Mesenchymal stem cell (in vitro differentiated cells and primary cell): ENCODE results near the gene CADPS.

Experiments used
- DNase-seq: peaks from one replicate; pipeline ENCODE4 v3.0.0-alpha.2; 2013
- H2AFZ ChIP-seq: one replicate; pipeline ENCODE4 v1.6.1; 2013; ENCODE audit warnings: low read depth, mild to moderate bottlenecking, control low read depth, inconsistent platforms, low read length, moderate library complexity
- H2AK5ac ChIP-seq: 2 replicates; pipeline ENCODE4 v1.6.1; 2013; ENCODE audit warnings: low read length, moderate library complexity, mild to moderate bottlenecking, inconsistent platforms; ENCODE audit not compliant: severe bottlenecking
- H2BK120ac ChIP-seq: one replicate; pipeline ENCODE4 v1.6.1; 2013; ENCODE audit warnings: low read depth, mild to moderate bottlenecking, inconsistent platforms, low read length, moderate library complexity
- H2BK12ac ChIP-seq, 2 experiments: one replicate each; pipeline ENCODE4 v1.6.1; 2013; ENCODE audit warnings: inconsistent platforms in 2 of 2, low read length in 2 of 2, mild to moderate bottlenecking in 2 of 2, moderate library complexity in 2 of 2, control low read depth in 1 of 2
- H2BK15ac ChIP-seq: one replicate; pipeline ENCODE4 v1.6.1; 2013; ENCODE audit warnings: mild to moderate bottlenecking, low read depth, inconsistent platforms; ENCODE audit not compliant: poor library complexity, severe bottlenecking
- H2BK5ac ChIP-seq: 2 replicates; pipeline ENCODE4 v1.6.1; 2013; ENCODE audit warnings: low read depth, mild to moderate bottlenecking, low read length, control low read depth, inconsistent platforms; ENCODE audit not compliant: poor library complexity, severe bottlenecking
- H3K14ac ChIP-seq, 2 experiments: one replicate each; pipeline ENCODE4 v1.6.1; 2013; ENCODE audit warnings: inconsistent platforms in 2 of 2, low read length in 2 of 2, control low read depth in 1 of 2, mild to moderate bottlenecking in 1 of 2, moderate library complexity in 1 of 2
- H3K18ac ChIP-seq, 2 experiments: one replicate each; pipeline ENCODE4 v1.6.1; 2013; ENCODE audit warnings: inconsistent platforms in 2 of 2, low read length in 2 of 2, control low read depth in 1 of 2, low read depth in 1 of 2, mild to moderate bottlenecking in 1 of 2
- H3K23ac ChIP-seq, 2 experiments: one replicate each; pipeline ENCODE4 v1.6.1; 2013; ENCODE audit warnings: inconsistent platforms in 2 of 2, low read length in 2 of 2, mild to moderate bottlenecking in 2 of 2, moderate library complexity in 2 of 2, control low read depth in 1 of 2
- H3K27ac ChIP-seq: 2 replicates; pipeline ENCODE4 v1.5.1; 2013; ENCODE audit warnings: mild to moderate bottlenecking, moderate library complexity, low read length, control low read depth, inconsistent platforms; ENCODE audit not compliant: poor library complexity, severe bottlenecking
- H3K27me3 ChIP-seq, 2 experiments: 2 replicates each; pipeline versions ENCODE4 v1.6.1 to v1.7.0; 2013; ENCODE audit warnings: low read length in 2 of 2, mild to moderate bottlenecking in 2 of 2, moderate library complexity in 2 of 2, control low read depth in 1 of 2, inconsistent platforms in 1 of 2; ENCODE audit not compliant: control insufficient read depth in 1 of 2, insufficient read depth in 1 of 2
- H3K36me3 ChIP-seq, 2 experiments: 2 replicates each; pipeline versions ENCODE4 v1.6.1 to v1.7.0; 2013; ENCODE audit warnings: low read length in 2 of 2, control low read depth in 1 of 2, inconsistent platforms in 1 of 2, low read depth in 1 of 2, mild to moderate bottlenecking in 1 of 2; ENCODE audit not compliant: insufficient read depth in 2 of 2, control insufficient read depth in 1 of 2
- H3K4ac ChIP-seq, 2 experiments: one replicate each; pipeline ENCODE4 v1.6.1; 2013; ENCODE audit warnings: inconsistent platforms in 2 of 2, low read length in 2 of 2, mild to moderate bottlenecking in 2 of 2, moderate library complexity in 2 of 2, control low read depth in 1 of 2, low read depth in 1 of 2
- H3K4me1 ChIP-seq: 2 replicates; pipeline ENCODE4 v1.6.1; 2013; ENCODE audit warnings: low read depth, low read length, control low read depth; ENCODE audit not compliant: control insufficient read depth, insufficient read depth
- H3K4me2 ChIP-seq: 2 replicates; pipeline ENCODE4 v1.6.1; 2013; ENCODE audit warnings: low read length, mild to moderate bottlenecking, inconsistent platforms; ENCODE audit not compliant: poor library complexity, severe bottlenecking
- H3K4me3 ChIP-seq, 2 experiments: 2 replicates each; pipeline versions ENCODE4 v1.5.1 to v1.7.0; 2013; ENCODE audit warnings: low read length in 2 of 2, mild to moderate bottlenecking in 2 of 2, control low read depth in 1 of 2, low read depth in 1 of 2; ENCODE audit not compliant: insufficient read depth in 1 of 2
- H3K79me1 ChIP-seq: replicated peaks from 2 replicates; pipeline ENCODE4 v1.6.1; 2013; ENCODE audit warnings: mild to moderate bottlenecking, control low read depth, low read length, inconsistent platforms; ENCODE audit not compliant: poor library complexity, severe bottlenecking
- H3K9ac ChIP-seq: 2 replicates; pipeline ENCODE4 v1.7.0; 2013; ENCODE audit warnings: mild to moderate bottlenecking, low read length, moderate library complexity
- H3K9me3 ChIP-seq: 2 replicates; pipeline ENCODE4 v1.7.0; 2013; ENCODE audit warnings: mild to moderate bottlenecking, low read length; ENCODE audit not compliant: control insufficient read depth
- H4K8ac ChIP-seq: one replicate; pipeline ENCODE4 v1.6.1; 2013; ENCODE audit warnings: inconsistent platforms, mild to moderate bottlenecking, low read length, moderate library complexity
- H4K91ac ChIP-seq: one replicate; pipeline ENCODE4 v1.6.1; 2013; ENCODE audit warnings: mild to moderate bottlenecking, low read length, inconsistent platforms
- WGBS: methylation state at CpG from one replicate; pipeline ENCODE4 v1.1.7; 2013; ENCODE audit warnings: mixed read lengths; 5-methylcytosine and 5-hydroxymethylcytosine counted together

Gene CADPS

DNA sequence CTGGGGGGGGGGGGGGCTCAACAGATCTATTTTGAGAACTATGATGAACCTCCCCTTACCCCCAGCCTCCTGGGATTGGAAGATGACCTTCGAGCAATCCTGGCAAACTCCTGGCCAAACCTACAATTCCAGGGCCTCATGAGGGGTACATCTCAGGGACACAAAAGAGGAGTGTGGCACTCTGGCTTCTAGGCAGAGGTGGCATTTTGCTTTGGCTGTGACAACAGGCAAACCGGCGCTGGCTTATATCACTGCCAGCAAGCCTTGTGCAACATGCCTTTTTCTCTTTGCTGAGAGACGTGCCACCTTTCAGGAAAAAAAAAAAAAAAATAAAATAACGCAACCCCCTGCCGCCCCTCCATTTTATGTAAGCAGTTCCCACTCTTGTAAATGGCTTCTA is 470.1 kb downstream of the CADPS start:
- H3K4ac ChIP-seq: no peak overlapping the region

DNA sequence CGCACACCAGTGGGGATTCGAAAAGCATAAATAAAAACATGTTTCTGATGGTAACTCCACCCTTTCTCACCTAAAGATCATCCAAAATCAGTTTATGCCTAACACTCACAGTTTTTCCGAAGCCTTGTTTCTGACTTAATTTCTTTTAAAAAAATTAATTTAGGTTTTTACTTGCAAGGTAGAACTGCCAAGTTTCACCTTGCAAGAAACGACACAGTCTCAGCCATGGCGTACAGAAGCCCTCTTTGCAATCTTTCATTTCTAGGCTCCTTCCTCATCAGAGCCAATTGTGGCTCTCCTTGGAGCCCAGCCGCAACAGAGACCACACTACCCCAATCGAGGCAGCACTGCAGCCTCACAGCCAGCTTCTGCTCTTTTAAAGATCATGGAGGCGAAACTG is 470.9 kb downstream of the CADPS start:
- Histone ChIP-seq H3K4me3 (no peak overlapping the region), H3K27ac (no peak overlapping the region), H3K36me3 (no peaks in the 10 kb centered on the region), H3K18ac (no peak overlapping the region), H3K23ac (no peak overlapping the region), H2BK5ac (no peak overlapping the region), H2AFZ (no peak overlapping the region), H3K9ac (no peak overlapping the region), H2BK12ac (no peak overlapping the region), H2AK5ac (no peak overlapping the region), H4K8ac (no peak overlapping the region), H2BK120ac (no peak overlapping the region), H3K79me1 (no peaks in the 10 kb centered on the region), H3K27me3 (peaks cover 0 to 20% of the 10 kb centered on the region in 2 experiments), H2BK15ac (no peak overlapping the region), H4K91ac (no peak overlapping the region), H3K9me3 (no peaks in the 10 kb centered on the region), H3K4me2 (no peak overlapping the region), H3K14ac (no peak overlapping the region), H3K4ac (no peak overlapping the region), H3K4me1 (no peaks in the 10 kb centered on the region)
- no peak for DNase-seq
- 83% methylated on average over 7 of the region's 8 CpGs for WGBS

More for the DNA sequence above, 470.1 kb downstream of the CADPS start:
- DNase-seq: no peak
- H3K27me3 ChIP-seq: peaks cover 0 to 21% of the 10 kb centered on the region in 2 experiments
- H4K91ac ChIP-seq: no peak overlapping the region
- H2AK5ac ChIP-seq: no peak overlapping the region
- H3K14ac ChIP-seq: no peak overlapping the region
- no peak overlapping the region for H3K23ac ChIP-seq
- no peak overlapping the region for H4K8ac ChIP-seq
- H2BK120ac ChIP-seq: no peak overlapping the region
- H3K18ac ChIP-seq: no peak overlapping the region
- no peaks in the 10 kb centered on the region for H3K4me1 ChIP-seq
- H3K79me1 ChIP-seq: no peaks in the 10 kb centered on the region
- WGBS: 85% methylated on average over 4 of the region's 6 CpGs
- H3K9ac ChIP-seq: no peak overlapping the region
- H3K4me3 ChIP-seq: no peak overlapping the region
- H3K36me3 ChIP-seq: no peaks in the 10 kb centered on the region
- H3K9me3 ChIP-seq: no peaks in the 10 kb centered on the region
- H2BK5ac ChIP-seq: no peak overlapping the region
- H3K27ac ChIP-seq: no peak overlapping the region
- H3K4me2 ChIP-seq: no peak overlapping the region
- H2BK12ac ChIP-seq: no peak overlapping the region
- no peak overlapping the region for H2AFZ ChIP-seq
- no peak overlapping the region for H2BK15ac ChIP-seq

DNA sequence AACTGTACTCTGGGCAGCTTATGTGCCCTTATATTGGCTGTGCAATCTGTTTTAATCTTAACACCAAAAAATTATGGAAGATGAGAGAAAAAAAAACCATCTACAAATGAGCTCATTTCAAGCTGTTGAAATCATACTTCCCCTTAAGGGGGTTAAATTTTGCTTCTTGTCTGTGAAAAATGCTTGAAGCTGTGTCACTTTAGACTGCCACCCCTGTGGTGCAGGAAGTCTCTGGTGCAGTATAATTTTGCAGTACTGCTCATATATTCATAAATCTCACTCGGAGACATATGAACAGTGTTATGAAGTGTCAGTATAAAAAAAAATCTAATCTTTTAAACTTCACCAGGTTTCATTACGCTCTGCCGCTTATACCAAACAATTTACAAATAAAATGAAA is 471.5 kb downstream of the CADPS start:
- no peak overlapping the region for H4K91ac ChIP-seq
- no CpG with 5 or more reads among the region's 3 CpGs for WGBS
- H2AFZ ChIP-seq: no peak overlapping the region
- no peaks in the 10 kb centered on the region for H3K4me1 ChIP-seq
- H2BK5ac ChIP-seq: no peak overlapping the region
- no peak overlapping the region for H4K8ac ChIP-seq
- no peak overlapping the region for H2AK5ac ChIP-seq
- H3K23ac ChIP-seq: no peak overlapping the region
- no peak for DNase-seq
- no peaks in the 10 kb centered on the region for H3K36me3 ChIP-seq
- no peak overlapping the region for H3K18ac ChIP-seq
- H3K79me1 ChIP-seq: no peaks in the 10 kb centered on the region
- no peak overlapping the region for H3K14ac ChIP-seq
- H2BK12ac ChIP-seq: no peak overlapping the region
- no peak overlapping the region for H3K4ac ChIP-seq
- H3K9me3 ChIP-seq: no peaks in the 10 kb centered on the region
- no peak overlapping the region for H3K9ac ChIP-seq
- no peak overlapping the region for H2BK120ac ChIP-seq
- H3K4me2 ChIP-seq: no peak overlapping the region
- H3K4me3 ChIP-seq: no peak overlapping the region
- H3K27ac ChIP-seq: no peak overlapping the region
- no peak overlapping the region for H2BK15ac ChIP-seq
- H3K27me3 ChIP-seq: peaks cover 0 to 16% of the 10 kb centered on the region in 2 experiments

DNA sequence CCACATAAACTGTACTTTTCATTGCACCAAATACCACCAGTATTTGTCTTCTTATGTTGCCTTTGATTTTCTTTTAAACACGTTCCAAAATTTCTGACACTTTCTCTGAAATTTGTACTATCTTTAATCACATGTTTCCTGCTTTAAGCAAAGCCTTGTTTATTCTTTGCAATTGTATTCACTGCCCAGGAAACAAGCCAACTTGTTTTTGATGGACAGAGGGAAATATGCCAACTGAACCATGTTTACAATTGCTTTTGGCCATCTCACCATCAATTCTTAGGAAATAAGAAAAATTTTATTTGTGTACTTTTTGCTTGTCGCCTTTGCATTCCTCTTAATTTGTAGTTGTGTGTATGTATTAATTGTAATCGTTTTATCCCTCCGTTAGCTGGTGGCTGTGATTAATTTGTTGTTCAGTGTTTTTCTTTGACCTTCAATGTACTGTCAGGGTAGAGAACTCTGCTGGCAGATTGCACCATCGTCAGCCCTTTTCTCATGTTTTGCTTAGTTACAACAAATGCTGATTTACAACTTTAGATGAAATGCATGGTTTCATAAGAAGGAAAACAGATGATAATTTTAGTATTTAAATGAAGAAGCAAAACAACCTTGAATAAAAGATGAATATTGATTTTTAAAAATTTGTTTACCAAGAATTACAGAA is 482.5 kb downstream of the CADPS start:
- Histone ChIP-seq H3K4me3 (no peak overlapping the region), H2BK120ac (no peak overlapping the region), H3K4ac (no peak overlapping the region), H2AK5ac (no peak overlapping the region), H3K14ac (no peak overlapping the region), H3K4me1 (no peaks in the 10 kb centered on the region), H3K36me3 (no peaks in the 10 kb centered on the region), H3K27ac (no peak overlapping the region), H2AFZ (no peak overlapping the region), H3K79me1 (no peaks in the 10 kb centered on the region), H3K27me3 (peaks cover under 1 to 4% of the 10 kb centered on the region in 2 experiments), H2BK15ac (no peak overlapping the region), H3K23ac (no peak overlapping the region), H4K8ac (no peak overlapping the region), H2BK12ac (no peak overlapping the region), H3K9me3 (no peaks in the 10 kb centered on the region), H3K9ac (no peak overlapping the region), H2BK5ac (no peak overlapping the region), H3K4me2 (no peak overlapping the region), H3K18ac (no peak overlapping the region), H4K91ac (no peak overlapping the region)
- WGBS: 64% methylated on average over 4 of the region's 5 CpGs
- no peak for DNase-seq
